Osteocyte (in vitro differentiated cells): ENCODE results near the gene WRNIP1. TPM values are rescaled to one million over a fixed set of nuclear protein-coding genes. Genes with fewer than 3 reads are reported as not detected.

ENCODE experiments used
- DNase-seq: peaks from one replicate; pipeline ENCODE4 v3.0.0; 2021; ENCODE audit warnings: mixed read lengths; ENCODE audit not compliant: unreplicated experiment; ENCODE audit errors: extremely low spot score
- H3K27ac Mint-ChIP-seq: one replicate; pipeline ENCODE4 v1.8.0; 2021; ENCODE audit warnings: mild to moderate bottlenecking, mixed read lengths; ENCODE audit not compliant: unreplicated experiment
- H3K27me3 Mint-ChIP-seq: one replicate; pipeline ENCODE4 v1.8.0; 2021; ENCODE audit warnings: mixed read lengths; ENCODE audit not compliant: unreplicated experiment
- H3K36me3 Mint-ChIP-seq: one replicate; pipeline ENCODE4 v1.8.0; 2021; ENCODE audit warnings: mixed read lengths; ENCODE audit not compliant: unreplicated experiment
- H3K4me1 Mint-ChIP-seq: one replicate; pipeline ENCODE4 v1.8.0; 2021; ENCODE audit warnings: mixed read lengths; ENCODE audit not compliant: unreplicated experiment
- H3K4me3 Mint-ChIP-seq: one replicate; pipeline ENCODE4 v1.8.0; 2021; ENCODE audit warnings: mild to moderate bottlenecking, moderate library complexity, mixed read lengths; ENCODE audit not compliant: unreplicated experiment
- H3K9me3 Mint-ChIP-seq: one replicate; pipeline ENCODE4 v1.8.0; 2021; ENCODE audit warnings: mixed read lengths; ENCODE audit not compliant: unreplicated experiment
- total RNA-seq: library from RNA; stranded (reverse); gene quantifications from 2 replicates; pipeline ENCODE4 v1.2.1, GENCODE V29; 2021
- TF ChIP-seq, protein P1 (sequence below): fragments of 200-600 bp; sonication (generic); IDR thresholded peaks from 2 replicates; pipeline ENCODE4 v1.5.0; 2021; ENCODE audit warnings: antibody characterized with exemption, mild to moderate bottlenecking, moderate library complexity

WRNIP1 gene
- total RNA-seq, 1 donor from 2014 or later, result 35.9 TPM

DNA sequence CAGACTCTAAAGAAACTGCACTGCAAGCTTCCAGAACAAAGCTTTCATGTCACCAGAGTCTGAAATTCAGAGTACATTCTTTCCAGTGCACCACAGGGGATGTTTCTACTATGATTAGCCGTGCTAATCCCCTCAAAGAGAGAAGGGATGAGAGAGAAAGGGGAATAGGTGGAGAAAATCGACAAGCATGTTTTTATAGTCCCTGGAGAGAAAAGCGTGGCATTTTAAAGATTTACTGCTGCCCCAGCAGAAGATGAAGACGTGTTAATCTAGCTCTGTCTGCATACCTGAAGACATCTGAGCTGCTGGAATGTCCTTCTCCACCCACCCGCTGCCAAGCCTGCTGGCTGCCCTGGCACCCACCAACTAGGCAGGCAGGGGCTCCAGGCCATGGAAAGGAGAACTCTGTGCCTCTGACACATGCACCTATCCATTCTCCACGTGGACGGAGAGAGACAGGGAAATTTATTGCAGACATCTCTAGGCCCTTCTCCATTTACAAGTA is 18.6 kb upstream of the WRNIP1 start:
- no peak overlapping the region for H3K27ac Mint-ChIP-seq
- no peaks in the 10 kb centered on the region for H3K27me3 Mint-ChIP-seq
- H3K4me1 Mint-ChIP-seq, result peaks cover 33% of the 10 kb centered on the region
- H3K4me3 Mint-ChIP-seq, result no peak overlapping the region
- TF ChIP-seq, protein P1, sequence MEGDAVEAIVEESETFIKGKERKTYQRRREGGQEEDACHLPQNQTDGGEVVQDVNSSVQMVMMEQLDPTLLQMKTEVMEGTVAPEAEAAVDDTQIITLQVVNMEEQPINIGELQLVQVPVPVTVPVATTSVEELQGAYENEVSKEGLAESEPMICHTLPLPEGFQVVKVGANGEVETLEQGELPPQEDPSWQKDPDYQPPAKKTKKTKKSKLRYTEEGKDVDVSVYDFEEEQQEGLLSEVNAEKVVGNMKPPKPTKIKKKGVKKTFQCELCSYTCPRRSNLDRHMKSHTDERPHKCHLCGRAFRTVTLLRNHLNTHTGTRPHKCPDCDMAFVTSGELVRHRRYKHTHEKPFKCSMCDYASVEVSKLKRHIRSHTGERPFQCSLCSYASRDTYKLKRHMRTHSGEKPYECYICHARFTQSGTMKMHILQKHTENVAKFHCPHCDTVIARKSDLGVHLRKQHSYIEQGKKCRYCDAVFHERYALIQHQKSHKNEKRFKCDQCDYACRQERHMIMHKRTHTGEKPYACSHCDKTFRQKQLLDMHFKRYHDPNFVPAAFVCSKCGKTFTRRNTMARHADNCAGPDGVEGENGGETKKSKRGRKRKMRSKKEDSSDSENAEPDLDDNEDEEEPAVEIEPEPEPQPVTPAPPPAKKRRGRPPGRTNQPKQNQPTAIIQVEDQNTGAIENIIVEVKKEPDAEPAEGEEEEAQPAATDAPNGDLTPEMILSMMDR, result no peak
- no peaks in the 10 kb centered on the region for H3K9me3 Mint-ChIP-seq
- H3K36me3 Mint-ChIP-seq, result peaks cover 3% of the 10 kb centered on the region
- no peak for DNase-seq

DNA sequence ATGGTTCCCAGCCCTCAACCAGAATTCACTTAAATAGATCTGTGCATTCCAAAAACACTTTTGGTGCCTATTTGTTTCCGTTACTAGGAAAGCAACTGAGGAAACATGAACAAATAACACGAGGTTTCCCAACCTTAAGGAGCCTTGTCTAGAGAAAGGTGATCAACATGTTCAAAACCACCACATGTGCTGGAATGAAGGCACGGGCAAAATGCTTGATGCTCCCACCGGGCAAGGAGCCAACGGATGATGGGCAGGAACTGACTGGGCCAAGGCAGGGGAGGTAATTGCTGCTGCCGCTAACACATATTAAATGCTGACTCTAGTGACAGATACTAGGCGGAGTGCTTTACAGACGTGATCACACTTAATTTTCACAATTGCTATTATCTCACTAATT is 17.0 kb upstream of the WRNIP1 start:
- H3K4me3 Mint-ChIP-seq, result no peak overlapping the region
- TF ChIP-seq, protein P1, result no peak
- peaks cover 2% of the 10 kb centered on the region for H3K36me3 Mint-ChIP-seq
- no peak overlapping the region for H3K27ac Mint-ChIP-seq
- peaks cover 33% of the 10 kb centered on the region for H3K4me1 Mint-ChIP-seq
- no peak for DNase-seq
- no peaks in the 10 kb centered on the region for H3K9me3 Mint-ChIP-seq
- H3K27me3 Mint-ChIP-seq, result no peaks in the 10 kb centered on the region

DNA sequence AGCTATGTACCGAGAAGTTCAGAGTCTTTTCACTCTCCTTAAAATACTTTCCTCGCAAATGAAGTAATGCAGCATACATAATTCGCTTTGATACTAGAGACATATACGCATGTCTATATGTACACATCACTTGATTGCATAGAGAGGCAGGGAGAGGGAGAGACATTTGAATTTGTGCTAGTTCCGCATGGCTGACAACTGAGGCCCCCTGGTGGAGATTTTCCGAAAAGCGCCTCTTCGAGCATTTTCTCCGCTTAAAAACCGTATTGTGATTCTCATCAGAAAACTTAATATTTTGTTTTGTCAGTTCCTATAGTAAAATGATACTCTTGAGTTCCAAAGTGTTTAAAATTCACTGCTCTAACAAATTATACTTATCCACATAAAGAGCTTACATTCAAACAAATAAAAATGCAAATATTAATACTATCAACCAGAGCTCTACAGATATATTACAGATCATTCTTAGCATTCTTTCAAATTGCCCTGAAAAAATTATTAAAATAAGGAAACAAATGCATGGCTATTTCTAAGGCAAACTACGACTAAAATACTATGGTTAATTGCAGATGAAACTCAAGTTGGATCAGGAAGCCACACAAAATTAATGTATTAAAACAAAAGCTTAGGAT is 15.1 kb upstream of the WRNIP1 start:
- H3K36me3 Mint-ChIP-seq, result peaks cover 2% of the 10 kb centered on the region
- H3K27ac Mint-ChIP-seq, result no peak overlapping the region
- no peak overlapping the region for H3K4me3 Mint-ChIP-seq
- H3K27me3 Mint-ChIP-seq, result no peaks in the 10 kb centered on the region
- H3K9me3 Mint-ChIP-seq, result no peaks in the 10 kb centered on the region
- H3K4me1 Mint-ChIP-seq, result peaks cover 16% of the 10 kb centered on the region
- DNase-seq, result no peak
- TF ChIP-seq, protein P1, result peak; percentile 88

DNA sequence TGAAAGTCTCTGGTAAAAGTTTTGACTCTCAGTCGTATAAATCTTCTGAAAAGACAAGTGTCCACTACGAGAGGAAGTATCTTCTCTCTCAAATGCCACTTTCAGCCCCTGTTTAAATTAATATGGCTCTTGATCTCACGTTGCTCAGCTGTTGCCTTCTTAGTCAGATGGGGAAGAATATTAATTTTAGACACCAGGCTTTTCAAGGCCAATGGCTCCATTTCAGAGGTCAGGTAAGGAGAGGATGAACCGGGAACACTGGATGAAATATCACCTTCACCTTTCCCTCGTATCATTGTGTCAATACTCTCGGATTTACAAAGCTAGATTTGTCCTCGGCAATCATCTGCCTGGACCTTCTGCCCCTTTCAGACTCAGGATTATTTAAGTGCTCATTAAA is 14.4 kb upstream of the WRNIP1 start, which contains the start of gene MYLK4:
MYLK4 (minus strand) TSS at position 91 of the 400 bp plus-strand sequence. CDS start 1,628 bp downstream, outside the sequence.
- DNase-seq, result no peak
- peaks cover 4% of the 10 kb centered on the region for H3K36me3 Mint-ChIP-seq
- H3K4me3 Mint-ChIP-seq, result no peak within 1 kb of the TSS
- no peaks in the 10 kb centered on the region for H3K27me3 Mint-ChIP-seq
- H3K27ac Mint-ChIP-seq, result no peak within 1 kb of the TSS
- TF ChIP-seq, protein P1, result no peak
- H3K4me1 Mint-ChIP-seq, result peaks cover 12% of the 10 kb centered on the region
- H3K9me3 Mint-ChIP-seq, result no peaks in the 10 kb centered on the region

DNA sequence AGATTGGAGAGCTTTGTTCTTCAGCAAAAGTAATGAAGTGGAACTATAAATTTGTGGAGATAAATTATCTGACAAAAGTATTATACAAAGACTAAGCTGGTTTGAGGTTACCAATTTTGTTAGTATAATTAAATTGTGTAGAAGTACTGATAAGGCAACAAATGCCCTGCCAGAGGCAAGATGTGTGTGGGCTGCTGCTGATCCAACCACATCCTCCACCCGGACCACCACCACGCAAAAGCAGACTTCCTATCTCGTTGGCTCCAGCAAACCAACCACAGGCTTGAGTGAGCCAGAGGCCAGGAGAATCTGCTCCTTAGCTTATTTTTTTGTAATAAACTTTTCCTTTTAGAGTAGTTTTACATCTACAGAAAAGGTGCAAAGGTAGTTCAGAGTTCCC is 13.3 kb upstream of the WRNIP1 start:
- DNase-seq, result no peak
- H3K27ac Mint-ChIP-seq, result no peak overlapping the region
- H3K4me3 Mint-ChIP-seq, result no peak overlapping the region
- no peaks in the 10 kb centered on the region for H3K9me3 Mint-ChIP-seq
- TF ChIP-seq, protein P1, result no peak
- peaks cover 9% of the 10 kb centered on the region for H3K4me1 Mint-ChIP-seq
- peaks cover 4% of the 10 kb centered on the region for H3K36me3 Mint-ChIP-seq
- no peaks in the 10 kb centered on the region for H3K27me3 Mint-ChIP-seq
